HG02798 (cell line): Measurements from ENCODE around the gene UNC5C.

ENCODE experiments used
- ATAC-seq: cut with Tn5 transposase; IDR thresholded peaks from one replicate; pipeline ENCODE4 v1.9.1; 2021; ENCODE audit warnings: mild to moderate bottlenecking; ENCODE audit not compliant: unreplicated experiment, poor library complexity

The UNC5C gene

DNA sequence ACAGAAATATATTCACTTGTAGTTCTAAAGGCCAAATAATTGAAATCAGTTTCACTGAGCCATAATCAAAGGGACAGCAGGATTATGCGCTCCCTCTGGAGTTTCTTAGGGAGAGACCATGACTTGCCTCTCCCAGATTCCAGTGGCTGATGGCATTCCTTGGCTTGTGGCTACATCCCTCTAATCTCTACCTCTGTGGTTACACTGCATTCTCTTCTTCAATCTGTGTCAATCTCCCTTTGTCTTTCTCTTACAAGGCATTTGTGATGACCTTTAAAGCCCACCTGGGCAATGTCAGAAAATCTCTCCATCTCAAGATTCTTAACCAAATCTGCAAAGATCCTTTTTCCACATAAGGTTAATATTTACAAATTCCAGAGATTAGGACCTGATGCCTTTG, 260.2 kb downstream of the UNC5C start:
- ATAC-seq: no peak

GRCh38 chr4:95285797-95286196, 263.0 kb downstream of the UNC5C start:
- no peak for ATAC-seq

DNA sequence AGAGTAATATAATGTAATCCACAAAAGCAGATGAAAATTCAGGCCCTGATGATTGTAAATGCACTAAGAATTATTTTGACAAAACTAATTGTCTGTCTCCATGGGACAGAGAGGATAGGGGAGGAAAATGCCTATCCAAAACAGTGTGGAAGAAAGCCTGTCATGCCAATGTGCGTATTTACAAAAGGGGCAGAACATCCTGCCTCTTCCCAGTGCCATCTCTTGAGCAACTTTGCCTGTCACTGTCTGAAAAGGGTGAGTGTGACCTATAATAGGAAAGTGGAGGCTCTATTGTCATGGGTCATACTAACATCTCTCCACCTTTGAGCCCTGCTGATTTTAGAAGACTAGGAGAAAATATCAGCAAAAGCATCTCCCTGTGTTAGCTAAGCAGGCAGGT, 264.1 kb downstream of the UNC5C start:
- no peak for ATAC-seq

- no peak for ATAC-seq
Observed at GRCh38 chr4:95283320-95283719, 265.5 kb downstream of the UNC5C start.

GRCh38 chr4:95272797-95273196, 276.0 kb downstream of the UNC5C start:
- ATAC-seq: no peak

- ATAC-seq: no peak
Observed at GRCh38 chr4:95272036-95272435, 276.7 kb downstream of the UNC5C start.

DNA sequence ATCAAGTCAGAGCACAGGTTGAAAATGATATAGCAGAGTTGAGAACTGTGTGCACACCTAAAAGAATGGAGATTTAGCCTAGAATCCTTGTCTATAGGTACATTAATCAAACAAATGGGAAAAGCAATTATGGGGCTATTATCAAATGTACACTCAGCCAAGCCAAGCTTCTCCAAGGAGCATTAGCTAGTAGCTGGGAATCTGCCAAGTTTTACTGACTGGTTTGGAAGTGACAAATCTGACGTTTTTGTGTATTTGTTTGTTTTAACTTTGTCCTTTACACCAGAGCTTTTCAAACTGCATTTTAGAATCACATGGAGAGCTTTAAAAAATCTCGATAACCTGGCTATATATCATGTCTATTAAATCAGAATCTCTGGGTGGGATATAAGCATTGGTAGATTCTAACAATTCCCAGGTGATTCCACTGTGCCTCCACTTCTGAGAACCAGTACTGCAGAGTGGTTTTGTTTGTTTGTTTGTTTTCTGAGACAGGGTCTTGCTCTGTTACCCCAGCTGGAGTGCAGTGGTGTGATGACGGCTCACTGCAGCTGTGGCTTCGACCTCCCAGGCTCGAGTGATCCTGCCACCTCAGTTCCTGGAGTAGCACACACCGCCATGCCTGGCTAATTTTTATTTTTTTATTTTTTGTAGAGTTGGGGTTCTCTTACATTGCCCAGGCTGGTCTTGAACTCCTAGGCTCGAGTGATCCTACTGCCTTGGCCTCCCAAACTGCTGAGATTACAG, 279.8 kb downstream of the UNC5C start:
- ATAC-seq: no peak

DNA sequence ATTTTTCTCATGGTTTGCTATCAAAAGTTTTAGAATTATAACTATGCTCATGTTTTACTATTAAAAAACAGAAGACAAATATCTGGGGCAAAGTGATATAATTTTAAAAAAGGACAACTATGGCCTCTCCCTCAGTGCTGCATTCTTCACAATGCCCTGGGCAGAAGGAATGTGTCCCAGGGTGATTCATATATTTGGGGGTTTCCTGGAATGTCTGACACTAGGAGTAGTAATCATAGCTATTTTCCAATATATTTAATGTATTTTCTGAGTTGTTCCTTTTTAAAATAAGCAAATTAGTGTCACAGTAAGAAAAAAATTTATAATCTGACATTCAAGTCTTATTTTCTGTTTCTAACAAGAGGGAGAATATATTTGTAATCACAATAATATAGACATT, 281.7 kb downstream of the UNC5C start:
- ATAC-seq: no peak

DNA sequence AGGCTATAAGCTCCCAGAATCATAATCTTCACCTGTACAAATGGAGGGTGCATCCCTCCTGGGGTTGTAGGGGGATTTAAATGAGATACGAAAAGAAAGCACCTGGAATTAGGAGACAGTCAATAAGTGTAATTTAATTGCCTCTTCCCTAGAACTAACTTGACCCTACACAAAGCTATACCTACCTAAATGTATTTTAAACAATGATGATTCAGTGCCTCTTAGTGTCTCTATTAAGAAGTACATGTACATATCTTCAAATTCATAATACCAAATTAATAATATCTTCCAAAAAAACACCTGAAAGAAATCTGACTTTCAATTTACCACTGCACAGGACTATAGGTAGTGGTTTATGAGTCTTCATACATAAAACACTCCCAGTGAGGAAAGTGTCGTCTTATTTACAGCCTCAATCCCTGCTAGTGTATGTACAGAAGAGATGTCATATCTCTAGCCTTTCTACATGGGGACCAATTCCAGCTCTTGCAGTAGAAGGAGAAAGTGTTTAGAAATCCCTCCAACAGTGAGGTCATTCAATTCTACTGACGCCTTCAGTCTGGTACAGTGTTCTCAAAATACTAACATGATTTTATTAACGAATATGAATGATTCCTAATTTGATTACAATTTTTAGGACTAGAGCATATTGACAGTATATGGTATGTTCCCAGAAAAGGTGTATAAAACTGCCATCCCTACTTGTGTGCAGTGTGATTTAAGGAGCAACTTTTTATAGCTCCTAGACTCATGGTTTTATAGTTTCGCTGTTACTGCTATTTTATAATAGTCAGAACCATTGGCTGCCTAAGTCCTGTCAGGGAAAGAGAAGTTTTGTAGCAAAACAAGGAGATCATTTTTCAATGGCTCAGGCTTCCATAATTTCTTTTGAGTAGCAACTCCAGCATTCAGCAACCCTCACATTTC, 282.7 kb downstream of the UNC5C start:
- no peak for ATAC-seq

- ATAC-seq: no peak
Observed at GRCh38 chr4:95264843-95265242, 283.9 kb downstream of the UNC5C start.

GRCh38 chr4:95263960-95264359, 284.8 kb downstream of the UNC5C start:
- no peak for ATAC-seq

DNA sequence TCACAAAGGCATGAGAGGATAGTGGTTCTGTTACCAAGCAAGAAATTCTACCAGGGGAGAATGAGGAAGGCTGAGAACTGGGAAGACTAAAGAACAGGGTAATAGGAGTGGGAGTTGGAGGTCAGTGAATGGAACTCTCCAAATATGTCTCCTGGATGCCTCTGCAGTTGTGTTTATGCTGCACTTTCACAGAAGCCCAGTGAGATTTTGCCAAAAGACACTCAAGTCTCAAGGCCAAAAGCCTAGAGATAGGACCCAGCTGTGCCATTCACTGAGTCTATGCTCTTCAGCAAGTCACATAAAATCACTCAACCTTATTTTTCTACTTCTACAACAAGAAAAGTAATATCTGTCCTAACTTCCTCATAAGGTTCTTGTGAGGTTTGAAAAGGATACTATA, 285.4 kb downstream of the UNC5C start:
- ATAC-seq: no peak

DNA sequence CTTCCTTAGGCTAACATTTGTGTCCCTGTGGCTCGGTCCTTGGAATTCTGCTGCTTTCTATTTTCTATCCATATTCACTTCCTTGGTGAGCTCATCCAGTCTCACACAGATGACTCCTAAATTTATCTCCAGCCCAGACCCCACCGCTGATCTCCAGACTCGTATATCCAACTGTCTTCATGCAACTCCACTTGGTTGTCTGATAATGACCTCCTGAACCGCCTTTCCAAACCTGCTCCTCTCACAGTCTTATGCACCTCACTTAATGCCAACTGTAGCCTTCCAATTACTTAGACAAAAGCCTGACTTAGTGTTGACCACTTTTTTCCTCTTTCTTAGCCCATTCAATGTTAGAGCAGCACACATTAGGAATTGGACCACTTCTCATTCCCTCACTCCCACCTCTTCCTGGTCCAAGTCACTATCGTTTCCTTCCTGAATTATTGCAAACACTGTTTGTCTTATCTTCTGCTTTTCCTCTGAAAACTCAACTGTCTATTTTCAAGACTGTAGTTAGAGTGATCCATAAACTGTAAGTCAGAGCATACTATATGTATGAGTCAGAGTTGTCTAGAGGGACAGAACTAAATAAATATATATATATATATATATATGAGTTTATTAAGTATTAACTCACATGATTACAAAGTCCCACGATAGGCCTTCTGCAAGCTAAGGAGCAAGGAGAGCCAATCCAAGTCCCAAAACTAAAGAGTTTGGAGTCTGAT, 292.5 kb downstream of the UNC5C start:
- ATAC-seq: no peak

- no peak for ATAC-seq
Observed at GRCh38 chr4:95255396-95256107, 293.2 kb downstream of the UNC5C start.

DNA sequence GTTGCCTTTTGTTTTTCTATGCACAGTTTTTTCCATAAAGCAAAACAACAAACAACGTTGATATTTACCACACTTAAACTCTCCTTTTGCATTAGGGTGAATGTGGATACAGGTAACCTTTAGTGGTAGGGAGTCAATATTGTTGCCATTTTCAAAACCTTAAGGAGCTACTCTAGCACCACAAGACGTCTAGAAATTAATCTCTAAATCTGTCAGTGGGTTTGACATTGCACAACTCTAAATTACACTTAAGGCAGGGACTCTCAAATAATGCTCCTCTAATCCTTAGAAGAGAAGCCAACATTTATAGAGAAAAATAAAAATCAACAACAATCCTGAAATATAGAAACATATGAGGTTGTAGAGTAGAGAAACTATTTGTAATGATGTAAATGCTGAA, 297.2 kb downstream of the UNC5C start:
- ATAC-seq: no peak

GRCh38 chr4:95250544-95251137, 298.1 kb downstream of the UNC5C start:
- no peak for ATAC-seq

GRCh38 chr4:95249426-95250021, 299.2 kb downstream of the UNC5C start:
- no peak for ATAC-seq

- no peak for ATAC-seq
Observed at GRCh38 chr4:95248720-95249425, 299.9 kb downstream of the UNC5C start.

DNA sequence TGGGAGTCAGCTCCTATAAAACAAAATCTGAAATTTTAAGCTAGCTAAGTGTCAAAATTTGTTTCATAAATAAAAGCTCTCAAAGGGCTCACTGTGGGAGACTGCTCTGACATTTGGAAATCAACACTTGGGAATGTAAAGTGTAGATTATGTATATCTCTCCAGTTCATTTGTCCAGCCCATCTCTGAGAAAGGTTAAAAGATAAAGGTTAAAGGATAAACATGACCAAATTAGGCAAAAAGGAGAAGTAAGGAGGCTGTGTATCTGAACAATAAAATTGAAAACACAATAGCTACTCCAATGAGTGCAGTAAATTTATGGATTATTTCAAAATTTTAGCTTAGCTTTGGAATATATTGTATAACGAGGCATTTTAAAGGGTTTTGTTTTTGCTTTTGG, 304.9 kb downstream of the UNC5C start:
- ATAC-seq: no peak
